Right forelimb (tissue), 1 donor: Measurements from ENCODE around the gene AZU1.
A peak's percentile ranks its signal among the peaks of the same experiment; 100 is the strongest.
"Not testable (repeated sequence)": the region's sequence is repeated elsewhere in the genome, so short reads cannot be mapped to it uniquely, and the experiment has no call there.

ENCODE experiments used
- DNase-seq: peaks from one replicate; pipeline ENCODE4 v3.0.0-alpha.2; 2018

The AZU1 gene

DNA sequence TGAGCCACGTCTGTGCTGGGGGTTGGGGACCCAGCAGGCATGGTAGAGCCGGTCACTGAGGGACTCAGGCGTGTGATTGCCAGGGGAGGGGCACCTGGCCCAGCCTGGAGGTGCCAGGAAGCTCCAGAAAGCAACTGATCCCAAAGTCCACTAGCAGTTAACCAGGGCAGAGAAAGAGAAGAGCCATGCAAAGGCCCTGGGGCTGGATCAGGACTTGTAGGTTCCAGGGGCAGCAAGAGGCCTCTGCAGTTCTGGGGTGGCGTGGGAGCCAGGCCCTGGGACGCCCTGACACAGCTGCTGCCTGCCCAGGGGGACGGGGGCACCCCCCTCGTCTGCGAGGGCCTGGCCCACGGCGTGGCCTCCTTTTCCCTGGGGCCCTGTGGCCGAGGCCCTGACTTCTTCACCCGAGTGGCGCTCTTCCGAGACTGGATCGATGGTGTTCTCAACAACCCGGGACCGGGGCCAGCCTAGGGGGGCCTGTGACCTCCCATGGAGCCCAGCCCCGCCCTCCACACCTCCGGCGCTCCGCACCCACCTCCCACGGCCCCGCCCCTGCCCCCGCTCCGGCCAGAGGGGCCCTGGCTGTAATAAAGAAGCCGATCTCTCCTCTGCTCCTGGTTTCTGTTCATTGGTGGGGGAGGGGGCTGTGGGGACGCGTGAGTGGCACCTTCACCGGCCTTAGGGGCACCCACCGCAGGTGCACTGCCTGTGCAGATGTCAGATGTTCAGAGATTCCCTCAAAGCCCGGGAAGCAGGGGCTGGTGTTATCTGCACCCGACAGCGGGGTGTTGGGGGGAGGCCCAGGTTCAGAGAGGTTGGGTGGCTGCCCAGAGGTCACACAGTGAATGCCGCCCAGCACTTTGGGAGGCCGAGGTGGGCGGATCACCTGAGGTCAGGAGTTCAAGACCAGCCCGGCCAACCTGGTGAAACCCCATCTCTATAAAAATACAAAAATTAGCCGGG lies 4.1 kb downstream of the AZU1 start:
- DNase-seq: no peak

DNA sequence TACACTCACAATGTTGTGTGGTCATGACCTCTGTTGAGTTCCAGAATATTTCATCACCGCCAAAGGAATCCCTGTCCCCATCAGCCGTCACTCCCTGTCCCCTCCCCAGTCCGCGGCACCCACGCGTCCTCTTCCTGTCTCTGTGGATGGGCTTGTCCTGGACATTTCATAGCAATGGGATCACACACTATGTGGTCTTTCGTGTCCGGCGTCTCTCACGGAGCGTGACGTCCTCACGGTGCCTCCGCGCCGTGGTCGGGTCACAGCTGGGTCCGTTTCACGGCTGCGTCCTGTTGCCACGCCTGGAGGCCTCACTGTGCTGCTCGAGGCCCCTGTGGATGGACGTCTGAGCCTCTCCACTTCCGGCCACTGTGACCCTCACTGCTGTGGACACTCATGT lies 6.6 kb downstream of the AZU1 start:
- no peak for DNase-seq

DNA sequence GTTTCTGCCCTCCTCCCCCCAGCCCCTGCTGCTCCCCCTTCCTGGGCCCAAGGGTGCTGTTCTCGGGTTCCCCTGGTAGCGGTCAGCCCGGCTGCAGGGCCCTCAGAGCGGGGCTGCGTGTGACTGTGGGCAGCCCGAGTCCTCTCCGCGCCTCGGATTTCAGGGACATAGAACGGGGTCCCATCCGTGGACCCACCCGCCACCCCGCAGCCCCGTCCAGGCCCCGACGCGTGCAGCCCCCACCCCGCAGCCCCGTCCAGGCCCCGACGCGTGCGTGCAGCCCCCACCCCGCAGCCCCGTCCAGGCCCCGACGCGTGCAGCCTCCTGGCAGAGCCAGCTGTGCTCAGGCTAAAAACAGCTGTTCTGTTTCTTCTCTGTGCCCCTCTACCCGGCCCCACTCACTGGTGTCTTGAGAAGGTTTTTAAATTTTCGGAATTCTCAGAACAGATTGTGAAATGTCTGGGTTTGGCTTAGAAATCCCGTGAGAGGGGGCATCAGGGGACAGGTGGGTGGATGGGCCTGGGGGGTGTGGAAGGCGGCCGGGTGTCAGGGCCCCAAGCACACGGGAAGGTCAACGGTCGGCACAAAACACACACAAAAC lies 7.7 kb downstream of the AZU1 start:
- no peak for DNase-seq

DNA sequence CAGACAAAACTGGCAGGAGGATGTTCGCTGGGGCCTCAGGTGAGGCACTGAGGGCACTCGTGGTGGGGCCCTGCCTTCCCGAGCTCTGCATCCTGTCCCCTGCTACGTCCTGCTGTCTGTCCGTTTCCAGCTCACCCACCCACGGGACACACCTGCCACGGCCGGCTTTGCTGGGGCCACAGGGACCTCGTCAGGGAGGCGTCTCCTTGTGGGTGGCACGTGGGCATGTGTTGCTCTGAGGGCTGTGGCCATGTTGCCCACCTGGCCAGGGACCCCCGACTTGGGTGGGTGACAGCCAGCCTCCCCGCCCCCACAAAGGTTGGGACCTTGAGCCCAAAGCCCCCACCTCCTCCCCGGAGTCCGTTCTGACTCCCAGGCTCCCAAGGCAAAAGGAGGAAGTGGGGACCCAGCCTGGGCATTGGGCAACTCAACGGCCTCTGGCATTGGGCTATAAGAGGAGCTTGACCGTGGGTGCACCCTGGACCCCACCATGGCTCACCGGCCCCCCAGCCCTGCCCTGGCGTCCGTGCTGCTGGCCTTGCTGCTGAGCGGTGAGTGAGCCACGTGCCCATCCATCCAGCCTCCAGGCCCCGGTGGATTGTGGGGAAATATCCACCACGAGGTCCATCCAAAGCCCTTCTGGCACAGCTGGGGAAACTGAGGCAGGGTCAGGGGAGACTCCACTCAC lies 13.0 kb downstream of the AZU1 start, which contains the start of gene PRTN3:
PRTN3 (plus strand) TSS at position 481 of the 688 bp plus-strand sequence; CDS start at position 491, 10 bp downstream.
- DNase-seq: no peak

DNA sequence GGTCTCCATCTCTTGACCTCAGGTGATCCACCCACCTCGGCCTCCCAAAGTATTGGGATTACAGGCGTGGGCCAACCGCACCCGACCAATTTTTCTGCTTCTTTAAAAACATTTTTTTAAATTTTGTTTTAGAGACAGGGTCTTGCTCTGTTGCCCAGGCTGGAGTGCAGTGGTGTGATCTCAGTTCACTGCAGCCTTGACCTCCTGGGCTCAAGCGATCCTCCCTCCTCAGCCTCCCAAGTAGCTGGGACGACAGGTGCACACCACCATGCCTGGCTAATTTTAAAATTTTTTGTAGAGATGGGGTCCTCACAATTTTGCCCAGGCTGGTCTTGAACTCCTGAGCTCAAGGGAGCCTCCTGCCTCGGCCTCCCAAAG lies 15.2 kb downstream of the AZU1 start:
- not testable (repeated sequence) for DNase-seq

DNA sequence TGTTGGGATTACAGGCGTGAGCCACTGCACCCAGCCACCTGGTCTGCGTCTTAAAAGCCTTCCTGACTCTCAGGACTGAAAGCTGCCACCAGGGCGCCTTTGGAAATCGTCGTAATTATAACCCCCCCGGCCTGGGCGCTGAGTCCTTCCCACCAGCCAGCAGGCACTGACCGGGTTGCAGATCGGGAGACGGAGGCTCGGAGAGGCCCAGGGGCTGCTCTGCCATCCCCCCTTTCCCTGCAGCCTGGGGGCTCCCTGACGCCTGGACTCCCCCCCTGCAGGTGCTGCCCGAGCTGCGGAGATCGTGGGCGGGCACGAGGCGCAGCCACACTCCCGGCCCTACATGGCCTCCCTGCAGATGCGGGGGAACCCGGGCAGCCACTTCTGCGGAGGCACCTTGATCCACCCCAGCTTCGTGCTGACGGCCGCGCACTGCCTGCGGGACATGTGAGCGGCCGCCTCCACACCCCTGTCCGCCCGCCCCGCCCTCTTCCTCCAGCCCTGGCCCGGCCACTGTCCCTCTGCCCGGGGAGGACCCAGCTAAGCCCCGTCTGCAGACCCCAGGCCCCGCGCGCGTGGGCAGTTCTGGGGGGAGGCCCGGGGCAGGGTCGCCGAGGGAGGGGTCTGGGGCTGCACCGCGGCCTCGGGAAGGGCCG lies 15.7 kb downstream of the AZU1 start:
- no peak for DNase-seq

DNA sequence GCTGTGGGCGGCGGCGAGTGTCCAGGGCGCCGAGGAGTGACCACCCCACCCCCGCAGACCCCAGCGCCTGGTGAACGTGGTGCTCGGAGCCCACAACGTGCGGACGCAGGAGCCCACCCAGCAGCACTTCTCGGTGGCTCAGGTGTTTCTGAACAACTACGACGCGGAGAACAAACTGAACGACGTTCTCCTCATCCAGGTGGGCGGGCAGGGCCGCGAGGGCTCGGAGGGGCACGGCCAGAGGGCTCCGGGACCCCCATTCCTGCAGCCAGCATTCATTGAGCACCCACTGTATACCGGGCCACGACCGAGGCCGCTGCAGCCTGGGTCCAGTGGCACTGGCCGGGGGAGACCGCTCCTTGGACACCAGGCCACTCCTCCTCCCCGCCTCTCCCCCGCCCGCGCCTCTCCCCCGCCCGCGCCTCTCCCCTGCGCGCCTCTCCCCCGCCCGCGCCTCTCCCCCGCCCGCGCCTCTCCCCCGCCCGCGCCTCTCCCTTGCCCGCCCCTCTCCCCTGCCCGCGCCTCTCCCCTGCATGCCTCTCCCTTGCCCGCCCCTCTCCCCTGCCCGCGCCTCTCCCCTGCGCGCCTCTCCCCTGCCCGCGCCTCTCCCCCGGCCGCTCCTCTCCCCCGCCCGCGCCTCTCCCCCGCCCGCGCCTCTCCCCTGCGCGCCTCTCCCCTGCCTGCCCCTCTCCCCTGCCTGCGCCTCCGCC lies 16.4 kb downstream of the AZU1 start:
- DNase-seq: no peak

DNA sequence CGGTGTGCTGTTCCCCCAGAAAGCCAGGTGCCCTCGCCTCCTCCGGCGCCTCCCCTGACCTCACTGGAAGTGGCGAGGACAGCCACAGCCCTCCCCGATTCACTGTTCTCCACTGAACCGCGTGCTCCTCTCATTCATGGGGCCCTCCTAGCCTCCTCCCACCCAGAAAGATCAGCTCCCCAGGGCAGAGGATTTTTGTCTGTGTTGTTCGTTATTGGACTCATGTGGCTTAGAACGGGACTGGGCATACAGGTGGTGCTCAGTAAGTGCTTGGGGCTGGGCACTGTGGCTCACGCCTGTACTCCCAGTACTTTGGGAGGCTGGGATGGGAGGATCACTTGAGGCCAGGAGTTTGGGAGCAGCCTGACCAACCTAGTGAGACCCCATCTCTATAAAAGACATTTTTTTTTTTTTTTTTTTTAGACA lies 16.9 kb downstream of the AZU1 start:
- no peak for DNase-seq

DNA sequence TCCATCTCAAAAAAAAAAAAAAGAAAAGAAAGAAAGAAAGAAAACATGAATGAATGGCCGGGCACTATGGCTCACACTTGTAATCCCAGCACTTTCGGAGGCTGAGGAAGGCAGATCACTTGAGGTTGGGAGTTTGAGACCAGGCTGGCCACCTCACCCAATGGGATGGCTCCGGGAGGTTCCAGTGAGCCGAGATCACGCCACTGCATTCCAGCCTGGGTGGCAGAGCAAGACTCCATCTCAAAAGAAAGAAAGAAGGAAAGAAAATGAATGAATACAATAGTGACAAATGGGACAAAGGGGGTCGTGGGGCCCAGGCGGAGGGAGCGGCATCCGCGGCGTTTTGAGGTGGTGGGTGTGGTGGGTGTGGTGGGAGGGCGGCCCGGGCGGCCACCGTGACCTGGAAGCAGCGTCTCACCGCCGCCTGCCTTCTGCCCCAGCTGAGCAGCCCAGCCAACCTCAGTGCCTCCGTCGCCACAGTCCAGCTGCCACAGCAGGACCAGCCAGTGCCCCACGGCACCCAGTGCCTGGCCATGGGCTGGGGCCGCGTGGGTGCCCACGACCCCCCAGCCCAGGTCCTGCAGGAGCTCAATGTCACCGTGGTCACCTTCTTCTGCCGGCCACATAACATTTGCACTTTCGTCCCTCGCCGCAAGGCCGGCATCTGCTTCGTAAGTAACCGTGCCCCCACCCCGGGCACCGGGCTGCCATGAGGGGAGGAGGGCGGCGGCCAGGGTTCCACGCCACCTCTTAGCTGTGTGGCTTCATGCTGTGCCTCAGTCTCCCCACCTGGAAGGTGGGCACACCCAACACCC lies 18.3 kb downstream of the AZU1 start:
- no peak for DNase-seq

DNA sequence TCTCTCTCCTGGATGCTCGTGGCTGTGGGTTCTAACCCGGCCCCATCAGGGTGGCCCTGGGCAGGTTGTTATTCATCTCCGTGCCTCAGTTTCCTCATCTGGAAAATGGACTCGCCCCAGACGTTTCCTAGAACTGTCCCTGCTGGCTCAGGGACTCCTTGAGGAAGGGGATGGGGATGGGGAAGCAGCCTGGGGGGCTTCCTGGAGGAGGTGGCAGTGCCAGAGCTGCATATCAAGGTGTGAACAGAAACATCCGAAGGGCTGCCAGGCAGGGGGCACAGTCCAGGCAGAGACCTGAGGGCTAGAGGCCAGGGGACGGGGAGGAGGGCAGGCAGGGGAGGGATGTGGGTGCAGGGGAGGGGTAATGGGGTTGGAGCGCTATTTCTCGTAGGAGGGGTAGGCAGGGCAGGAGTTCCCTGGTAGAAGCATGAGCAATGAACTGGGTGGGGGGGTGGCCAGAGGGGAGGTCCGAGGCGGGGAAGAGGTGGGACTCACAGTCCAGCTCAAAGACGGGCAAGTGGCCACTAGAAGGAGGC lies 20.8 kb downstream of the AZU1 start:
- no peak for DNase-seq

DNA sequence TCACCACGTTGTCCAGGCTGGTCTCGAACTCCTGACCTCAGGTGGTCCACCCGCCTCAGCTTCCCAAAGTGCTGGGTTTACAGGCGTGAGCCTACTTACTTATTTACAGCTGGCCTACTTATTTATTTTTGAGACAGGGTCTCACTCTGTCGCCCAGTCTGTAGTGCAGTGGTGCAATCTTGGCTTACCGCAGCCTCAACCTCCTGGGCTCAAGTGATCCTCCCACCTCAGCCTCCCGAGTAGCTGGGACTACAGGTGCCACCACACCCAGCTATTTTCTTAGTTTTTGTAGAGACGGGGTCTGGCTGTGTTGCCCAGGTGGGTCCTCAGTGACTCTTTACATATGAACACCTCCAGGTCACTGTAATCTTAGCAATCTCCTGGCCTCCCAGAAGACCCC lies 21.6 kb downstream of the AZU1 start:
- DNase-seq: not testable (repeated sequence)

DNA sequence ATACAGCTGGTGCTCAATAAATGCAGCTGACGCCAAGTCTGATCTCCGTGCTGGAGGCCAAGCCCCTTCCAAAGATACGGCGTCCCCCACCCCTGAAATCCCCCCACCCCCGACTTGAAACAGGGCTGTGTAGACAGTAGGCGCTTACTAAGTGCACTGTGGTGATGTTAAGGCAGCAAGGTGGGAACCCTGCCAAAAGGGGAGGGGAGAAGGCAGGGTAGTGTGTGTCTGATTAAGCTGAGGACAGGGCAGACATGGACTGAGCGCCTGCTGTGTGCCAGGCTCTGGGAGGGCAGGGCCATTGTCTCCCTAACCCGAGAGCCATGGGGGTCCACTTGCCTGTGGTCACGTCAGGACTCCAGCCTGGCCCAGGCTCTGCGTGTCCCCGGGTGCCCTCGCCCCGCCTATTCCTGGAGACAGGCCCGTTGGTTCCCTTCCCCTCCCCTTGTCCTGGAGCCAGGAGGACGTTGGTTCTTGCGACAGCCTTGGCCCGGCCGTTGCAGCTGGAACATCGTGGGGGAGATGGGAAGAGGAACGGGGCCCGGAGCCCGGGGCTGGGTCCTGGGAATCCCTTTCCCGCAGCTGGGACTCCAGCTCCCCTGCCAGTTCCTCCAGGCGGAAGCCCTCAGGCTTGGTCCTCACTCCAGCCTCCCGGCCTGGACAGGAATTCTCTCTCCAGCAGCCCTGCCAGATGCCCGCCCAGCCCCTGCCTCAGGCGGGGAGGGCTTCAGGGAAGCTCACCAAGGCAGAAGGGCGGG lies 22.8 kb downstream of the AZU1 start:
- DNase-seq: peak; percentile 85

DNA sequence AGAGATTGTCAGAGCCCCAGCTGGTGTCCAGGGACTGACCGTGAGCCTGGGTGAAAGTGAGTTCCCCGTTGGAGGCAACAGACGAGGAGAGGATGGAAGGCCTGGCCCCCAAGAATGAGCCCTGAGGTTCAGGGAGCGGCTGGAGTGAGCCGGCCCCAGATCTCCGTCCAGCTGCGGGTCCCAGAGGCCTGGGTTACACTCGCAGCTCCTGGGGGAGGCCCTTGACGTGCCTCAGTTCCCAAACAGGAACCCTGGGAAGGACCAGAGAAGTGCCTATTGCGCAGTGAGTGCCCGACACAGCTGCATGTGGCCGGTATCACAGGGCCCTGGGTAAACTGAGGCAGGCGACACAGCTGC lies 23.3 kb downstream of the AZU1 start:
- DNase-seq: peak; percentile 47

DNA sequence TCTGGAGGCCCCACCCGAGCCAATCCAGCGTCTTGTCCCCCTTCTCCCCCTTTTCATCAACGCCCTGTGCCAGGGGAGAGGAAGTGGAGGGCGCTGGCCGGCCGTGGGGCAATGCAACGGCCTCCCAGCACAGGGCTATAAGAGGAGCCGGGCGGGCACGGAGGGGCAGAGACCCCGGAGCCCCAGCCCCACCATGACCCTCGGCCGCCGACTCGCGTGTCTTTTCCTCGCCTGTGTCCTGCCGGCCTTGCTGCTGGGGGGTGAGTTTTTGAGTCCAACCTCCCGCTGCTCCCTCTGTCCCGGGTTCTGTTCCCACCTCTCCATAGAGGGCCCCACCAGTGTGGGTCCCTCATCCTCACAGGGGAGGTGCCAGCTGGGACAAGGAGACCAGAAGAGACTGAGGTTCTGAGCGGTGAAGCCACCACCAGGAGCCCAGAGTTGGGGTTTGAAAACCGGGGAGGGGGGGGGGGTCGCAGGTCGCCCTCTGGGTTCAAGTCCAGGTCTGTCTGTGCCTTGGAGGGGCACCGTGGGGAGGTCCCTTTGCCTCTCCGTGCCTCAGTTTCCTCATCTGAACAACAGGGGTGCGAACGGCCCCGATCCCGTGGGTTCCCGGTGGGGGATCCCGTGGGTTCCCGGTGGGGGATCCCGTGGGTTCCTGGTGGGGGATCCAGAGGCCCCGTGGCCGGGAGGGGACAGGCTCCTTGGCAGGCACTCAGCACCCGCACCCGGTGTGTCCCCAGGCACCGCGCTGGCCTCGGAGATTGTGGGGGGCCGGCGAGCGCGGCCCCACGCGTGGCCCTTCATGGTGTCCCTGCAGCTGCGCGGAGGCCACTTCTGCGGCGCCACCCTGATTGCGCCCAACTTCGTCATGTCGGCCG lies 24.7 kb downstream of the AZU1 start, which contains the start of gene ELANE:
ELANE (plus strand) TSS at position 168 of the 878 bp plus-strand sequence; CDS start at position 194, 26 bp downstream.
- no peak for DNase-seq

DNA sequence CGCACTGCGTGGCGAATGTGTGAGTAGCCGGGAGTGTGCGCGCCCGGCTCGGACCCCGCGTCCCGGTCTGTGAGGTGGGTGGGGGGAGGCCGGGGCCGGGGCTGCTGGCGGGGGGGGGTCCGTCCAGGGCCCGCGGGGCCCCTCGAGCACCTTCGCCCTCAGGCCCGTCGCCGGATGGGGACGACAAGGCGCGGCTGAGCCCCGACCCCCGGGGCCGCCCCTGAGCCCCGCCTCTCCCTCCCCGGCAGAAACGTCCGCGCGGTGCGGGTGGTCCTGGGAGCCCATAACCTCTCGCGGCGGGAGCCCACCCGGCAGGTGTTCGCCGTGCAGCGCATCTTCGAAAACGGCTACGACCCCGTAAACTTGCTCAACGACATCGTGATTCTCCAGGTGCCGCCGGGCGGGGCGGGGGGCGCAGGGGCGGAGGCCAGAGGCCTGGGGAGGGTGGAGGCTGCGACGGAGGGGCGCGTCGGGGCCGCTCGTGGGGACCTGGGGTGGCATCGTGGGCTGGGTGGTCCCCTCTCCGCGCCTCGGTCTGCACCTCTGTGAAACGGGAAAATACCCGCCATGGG lies 25.5 kb downstream of the AZU1 start:
- DNase-seq: no peak

DNA sequence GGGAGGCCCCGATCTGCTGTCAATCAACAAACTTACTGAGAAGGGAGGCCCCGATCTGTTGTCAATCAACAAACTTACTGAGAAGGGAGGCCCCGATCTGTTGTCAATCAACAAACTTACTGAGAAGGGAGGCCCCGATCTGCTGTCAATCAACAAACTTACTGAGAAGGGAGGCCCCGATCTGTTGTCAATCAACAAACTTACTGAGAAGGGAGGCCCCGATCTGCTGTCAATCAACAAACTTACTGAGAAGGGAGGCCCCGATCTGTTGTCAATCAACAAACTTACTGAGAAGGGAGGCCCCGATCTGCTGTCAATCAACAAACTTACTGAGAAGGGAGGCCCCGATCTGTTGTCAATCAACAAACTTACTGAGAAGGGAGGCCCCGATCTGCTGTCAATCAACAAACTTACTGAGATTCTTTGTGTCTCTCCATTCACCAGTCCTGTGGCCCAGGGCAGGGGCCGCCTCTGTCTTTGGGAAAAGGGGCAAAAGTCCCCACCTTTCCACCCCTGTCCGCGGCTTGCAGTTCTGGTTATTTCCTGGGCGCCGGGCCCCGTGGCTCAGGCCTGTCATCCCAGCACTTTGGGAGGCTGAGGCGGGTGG lies 26.1 kb downstream of the AZU1 start:
- DNase-seq: not testable (repeated sequence)

DNA sequence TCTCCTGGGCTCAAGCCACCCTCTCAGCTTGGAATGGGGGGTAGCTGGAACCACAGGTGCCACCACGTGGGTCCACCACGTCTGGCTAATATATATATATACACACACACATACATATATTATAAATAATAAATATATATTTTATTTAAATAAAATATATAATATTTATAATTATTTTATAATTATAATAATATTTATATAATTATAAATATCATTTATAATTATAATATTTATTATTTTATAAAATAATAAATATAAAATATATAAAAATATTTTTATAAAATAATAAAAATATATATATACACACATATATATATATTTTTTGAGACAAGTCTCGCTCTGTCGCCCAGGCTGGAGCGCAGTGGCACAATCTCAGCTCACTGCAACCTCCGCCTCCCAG lies 26.9 kb downstream of the AZU1 start:
- DNase-seq: no peak

DNA sequence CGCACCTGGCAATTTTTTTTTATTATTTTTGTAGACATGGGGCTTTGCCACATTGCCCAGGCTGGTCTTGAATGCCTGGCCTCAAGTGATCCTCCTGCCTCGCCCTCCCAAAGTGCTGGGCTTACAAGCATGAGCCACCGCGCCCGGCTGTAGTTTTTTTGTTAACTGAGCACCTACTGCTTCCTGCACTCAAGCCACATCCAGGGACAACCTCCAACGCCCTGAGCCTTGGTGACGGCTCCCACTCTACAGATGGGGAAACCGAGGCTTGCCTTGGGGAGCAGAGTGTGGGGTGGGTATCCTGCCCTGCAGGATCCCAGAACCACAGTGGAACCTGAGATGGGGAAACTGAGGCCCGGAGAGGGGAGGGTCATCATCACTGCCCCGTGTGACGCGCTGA lies 27.5 kb downstream of the AZU1 start:
- no peak for DNase-seq
